Fibroblast of villous mesenchyme (primary cell): ENCODE results near the gene MRPS18A. TPM values are rescaled to one million over a fixed set of nuclear protein-coding genes. Genes with fewer than 3 reads are reported as not detected.

ENCODE experiments used
- DNase-seq: peaks from one replicate; pipeline ENCODE4 v3.0.0-alpha.2; 2010; ENCODE audit warnings: low read depth
- H3K4me3 ChIP-seq: 2 replicates; pipeline ENCODE4 v1.5.1; 2011; ENCODE audit warnings: low read depth, mild to moderate bottlenecking, low read length
- CTCF ChIP-seq: IDR thresholded peaks from 2 replicates; pipeline ENCODE4 v1.5.1; 2012; ENCODE audit warnings: low read depth, mild to moderate bottlenecking, low read length; ENCODE audit not compliant: insufficient read depth
- total RNA-seq: library from RNA; depleted of rRNA; stranded (reverse); fragments of >200 nt; gene quantifications from 2 replicates; pipeline ENCODE4 v1.2.3, GENCODE V29; 2012

MRPS18A gene
- total RNA-seq, 1 donor: 26.8 TPM

DNA sequence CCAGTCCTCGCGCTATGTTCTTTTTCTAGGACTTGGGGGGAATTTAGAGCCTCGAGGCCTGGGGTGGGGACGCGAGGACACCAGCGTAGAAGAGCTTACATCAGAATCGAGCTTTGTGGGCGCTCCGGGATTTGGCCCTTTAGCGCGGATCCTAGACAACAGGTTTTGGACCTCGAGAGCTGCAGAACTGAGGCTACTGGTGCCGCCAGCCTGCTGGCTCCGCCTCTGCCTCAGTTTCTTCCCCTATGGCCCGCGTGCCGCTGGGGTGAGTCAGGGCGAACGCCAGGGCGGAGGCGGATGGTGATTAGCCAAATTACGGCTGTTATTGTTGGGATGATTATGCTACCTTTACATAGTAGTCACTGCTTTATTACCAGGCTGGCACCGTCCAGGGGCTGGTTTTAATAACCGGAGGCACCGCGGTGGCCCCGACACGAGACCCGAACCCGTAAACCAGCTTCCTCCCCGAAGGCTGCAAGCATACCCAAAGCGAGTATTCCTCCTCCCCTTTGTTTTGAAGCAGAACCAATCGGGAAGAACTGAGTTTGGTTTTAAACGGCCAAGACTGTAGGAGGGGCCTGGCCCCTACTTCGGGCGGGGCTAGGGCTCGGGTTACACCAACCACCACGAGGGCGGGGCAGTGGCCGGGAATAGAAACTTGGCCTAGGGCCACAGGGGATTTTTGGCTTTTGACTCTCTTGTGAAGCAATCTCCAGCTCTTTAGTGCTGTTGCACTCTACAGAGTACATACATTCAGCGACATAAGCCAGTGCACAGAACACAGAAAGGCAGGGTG, 57.9 kb downstream of the MRPS18A start:
- peak; percentile 99 for DNase-seq
- no peak for TF ChIP-seq CTCF
- peak overlapping the region; percentile 95 for H3K4me3 ChIP-seq

DNA sequence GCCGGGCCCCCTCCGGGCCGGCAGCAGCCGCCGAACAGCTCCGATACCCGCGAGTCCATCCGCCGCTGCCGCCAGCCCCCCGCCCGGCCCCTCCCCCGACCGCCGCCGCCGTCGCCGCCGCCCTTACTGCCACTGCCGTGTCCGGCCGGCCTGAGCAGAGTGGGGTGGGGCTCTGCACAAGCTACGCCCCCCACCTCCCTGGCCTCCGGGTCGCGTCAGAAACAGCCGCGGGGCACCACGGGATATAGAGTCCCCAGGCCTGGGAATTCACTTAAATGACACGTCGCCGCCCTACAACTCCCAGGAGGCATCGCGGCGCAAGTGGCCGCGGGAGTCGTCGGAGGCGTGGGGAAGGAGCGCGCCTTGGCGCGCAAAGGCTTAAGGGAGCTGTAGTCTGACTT, 58.5 kb downstream of the MRPS18A start, which contains the start of gene GTPBP2:
GTPBP2 (minus strand) TSS at position 161 of the 401 bp plus-strand sequence; CDS start at position 59, 102 bp downstream.
- peak within 1 kb of the TSS; percentile 95 for H3K4me3 ChIP-seq
- DNase-seq: peak; percentile 99
- TF ChIP-seq CTCF: no peak

- no peak for TF ChIP-seq CTCF
- H3K4me3 ChIP-seq: peak overlapping the region; percentile 95
- DNase-seq: peak; percentile 63
Measured at GRCh38 chr6:43628393-43629103, 59.0 kb downstream of the MRPS18A start.

DNA sequence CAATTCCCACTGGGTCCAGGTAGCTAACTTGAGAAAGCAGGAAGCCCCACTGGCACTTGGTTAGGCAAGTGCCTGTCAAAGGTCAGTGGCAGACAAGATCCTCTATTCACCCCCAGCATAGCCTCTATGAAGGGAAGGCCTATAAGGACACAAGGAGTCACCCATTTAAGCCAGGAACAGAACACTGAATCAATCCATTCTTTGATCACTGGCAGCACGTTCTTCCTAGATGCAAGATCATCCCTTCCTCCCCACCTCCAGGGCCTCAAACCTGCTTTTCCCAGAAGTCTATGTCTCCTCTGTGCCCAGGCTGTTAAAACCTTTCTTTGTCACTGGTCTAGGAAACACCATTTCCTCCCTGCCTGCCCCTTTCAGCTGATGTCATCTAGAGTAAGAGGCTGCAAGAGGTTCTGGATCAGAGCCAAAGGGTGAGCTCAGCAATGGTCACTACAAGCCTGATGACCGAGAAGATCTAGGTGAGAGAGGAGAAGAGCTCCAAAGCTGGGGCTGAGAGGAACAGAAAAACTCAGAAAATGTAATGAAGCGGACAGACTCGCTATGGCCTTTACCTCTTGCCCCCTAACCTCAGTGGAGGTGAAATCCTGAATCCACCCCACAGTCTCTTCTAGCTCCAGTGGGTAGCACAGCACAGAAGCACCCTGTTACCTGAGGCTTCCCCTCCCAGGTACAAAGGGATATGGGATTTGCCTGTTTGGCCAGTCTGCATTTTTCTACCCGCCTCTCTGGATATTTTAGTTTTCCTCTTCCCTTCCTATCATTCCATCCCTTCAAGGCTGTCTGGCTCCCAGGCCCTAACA, 60.4 kb downstream of the MRPS18A start:
- peak; percentile 97 for DNase-seq
- no peak for TF ChIP-seq CTCF
- peak overlapping the region; percentile 95 for H3K4me3 ChIP-seq

DNA sequence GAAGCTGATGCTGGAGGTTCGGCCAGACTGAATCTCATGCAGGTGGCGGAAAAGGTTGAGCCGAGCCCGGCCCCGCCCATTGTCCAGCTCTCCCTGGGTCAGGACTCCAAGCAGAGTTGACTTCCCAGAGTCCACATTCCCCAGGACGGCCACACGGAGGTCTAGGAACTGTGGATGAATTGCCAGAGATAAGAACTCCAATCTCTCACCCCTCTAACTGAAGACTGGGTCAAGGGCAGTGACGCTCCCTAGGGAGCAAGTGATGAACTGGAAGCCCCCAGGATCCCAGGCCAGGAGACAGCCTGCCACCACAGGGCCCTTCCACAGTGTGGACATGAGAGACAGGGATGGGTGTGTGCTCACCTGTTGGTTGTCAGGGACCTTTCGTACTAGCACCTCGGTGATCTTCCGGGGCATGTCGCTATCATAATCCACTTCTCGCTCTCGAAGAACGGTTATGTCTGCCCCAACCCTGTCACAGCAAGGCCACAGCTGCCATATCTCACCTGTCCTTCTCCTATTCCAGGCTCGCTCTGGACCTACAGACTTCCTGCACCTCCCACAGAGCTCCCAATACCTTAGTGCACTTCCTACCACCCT, 62.1 kb downstream of the MRPS18A start:
- DNase-seq: no peak
- H3K4me3 ChIP-seq: no peak overlapping the region
- no peak for TF ChIP-seq CTCF

GRCh38 chr6:43624786-43625288, 62.8 kb downstream of the MRPS18A start:
- H3K4me3 ChIP-seq: no peak overlapping the region
- no peak for TF ChIP-seq CTCF
- no peak for DNase-seq
